Neuronal stem cell (in vitro differentiated cells): ENCODE data around the gene LIN7C.
A peak's percentile ranks its signal among the peaks of the same experiment; 100 is the strongest.

Experiments used
- DNase-seq: peaks from one replicate; pipeline ENCODE4 v3.0.0-alpha.2; 2013; ENCODE audit warnings: low spot score
- H2AFZ ChIP-seq: one replicate; pipeline ENCODE4 v1.6.1; 2013; ENCODE audit warnings: mild to moderate bottlenecking, low read length, inconsistent platforms
- H2AK5ac ChIP-seq: 2 replicates; pipeline ENCODE4 v1.6.1; 2013; ENCODE audit warnings: low read depth, mild to moderate bottlenecking, inconsistent platforms, low read length, moderate library complexity, mixed read lengths
- H2BK120ac ChIP-seq: 2 replicates; pipeline ENCODE4 v1.6.1; 2013; ENCODE audit warnings: low read depth, mild to moderate bottlenecking, inconsistent platforms, low read length, moderate library complexity, mixed read lengths
- H2BK12ac ChIP-seq: one replicate; pipeline ENCODE4 v1.6.1; 2013; ENCODE audit warnings: low read length, inconsistent platforms
- H2BK15ac ChIP-seq: 2 replicates; pipeline ENCODE4 v1.6.1; 2013; ENCODE audit warnings: mild to moderate bottlenecking, low read length, inconsistent platforms, mixed read lengths
- H2BK5ac ChIP-seq: one replicate; pipeline ENCODE4 v1.6.1; 2013; ENCODE audit warnings: inconsistent platforms, mild to moderate bottlenecking, low read length, moderate library complexity
- H3K14ac ChIP-seq: one replicate; pipeline ENCODE4 v1.6.1; 2013; ENCODE audit warnings: low read length, inconsistent platforms
- H3K18ac ChIP-seq: 2 replicates; pipeline ENCODE4 v1.6.1; 2013; ENCODE audit warnings: low read length, inconsistent platforms
- H3K23ac ChIP-seq: 2 replicates; pipeline ENCODE4 v1.6.1; 2013; ENCODE audit warnings: low read depth, mild to moderate bottlenecking, mixed read lengths, low read length, inconsistent platforms; ENCODE audit not compliant: poor library complexity
- H3K27ac ChIP-seq: replicated peaks from 3 replicates; pipeline ENCODE4 v1.5.1; 2013; ENCODE audit warnings: low read length, inconsistent platforms
- H3K27me3 ChIP-seq, 3 experiments: 2 replicates each; pipeline ENCODE4 v1.6.1; 2013; ENCODE audit warnings: low read length in 3 of 3, mild to moderate bottlenecking in 2 of 3, inconsistent platforms in 1 of 3, low read depth in 1 of 3, mixed read lengths in 1 of 3, moderate library complexity in 1 of 3; ENCODE audit not compliant: control insufficient read depth in 3 of 3, insufficient read depth in 3 of 3
- H3K36me3 ChIP-seq, 2 donors: replicated peaks in 1 of 2; 2 replicates each; pipeline ENCODE4 v1.6.1; 2013; ENCODE audit warnings: low read length in 2 of 2; ENCODE audit not compliant: control insufficient read depth in 2 of 2, insufficient read depth in 2 of 2
- H3K4ac ChIP-seq: 2 replicates; pipeline ENCODE4 v1.6.1; 2013; ENCODE audit warnings: inconsistent platforms, mild to moderate bottlenecking, low read length, moderate library complexity
- H3K4me1 ChIP-seq, 2 donors: 1 replicate in 1 of 2; 2 replicates in 1 of 2; pipeline ENCODE4 v1.6.1; 2013; ENCODE audit warnings: low read length in 2 of 2, low read depth in 1 of 2; ENCODE audit not compliant: control insufficient read depth in 2 of 2, insufficient read depth in 1 of 2
- H3K4me2 ChIP-seq: one replicate; pipeline ENCODE4 v1.6.1; 2013; ENCODE audit warnings: mild to moderate bottlenecking, low read length, inconsistent platforms; ENCODE audit not compliant: insufficient read depth, poor library complexity, severe bottlenecking
- H3K4me3 ChIP-seq, 2 donors: 2 replicates each; pipeline ENCODE4 v1.5.1; 2013; ENCODE audit warnings: low read length in 2 of 2, mild to moderate bottlenecking in 2 of 2, inconsistent platforms in 1 of 2, moderate library complexity in 1 of 2
- H3K79me1 ChIP-seq: one replicate; pipeline ENCODE4 v1.6.1; 2013; ENCODE audit warnings: low read depth, mild to moderate bottlenecking, inconsistent platforms, low read length, moderate library complexity
- H3K9ac ChIP-seq: one replicate; pipeline ENCODE4 v1.6.1; 2013; ENCODE audit warnings: mild to moderate bottlenecking, low read depth, low read length, inconsistent platforms; ENCODE audit not compliant: poor library complexity
- H3K9me3 ChIP-seq, 2 donors: replicated peaks in 1 of 2; 2 replicates each; pipeline versions ENCODE3 to v1.6.1; 2013; ENCODE audit warnings: low read length in 2 of 2, mild to moderate bottlenecking in 2 of 2, inconsistent platforms in 1 of 2, low read depth in 1 of 2, mixed read lengths in 1 of 2, moderate library complexity in 1 of 2; ENCODE audit not compliant: control insufficient read depth in 2 of 2, insufficient read depth in 1 of 2
- H4K8ac ChIP-seq: one replicate; pipeline ENCODE4 v1.6.1; 2013; ENCODE audit warnings: low read depth, mild to moderate bottlenecking, inconsistent platforms, low read length, moderate library complexity
- H4K91ac ChIP-seq: one replicate; pipeline ENCODE4 v1.6.1; 2013; ENCODE audit warnings: low read length, low read depth, mild to moderate bottlenecking, inconsistent platforms; ENCODE audit not compliant: poor library complexity
- whole genome bisulfite sequencing, 2 donors: extraction: QIAGEN DNeasy Blood & Tissue Kit; methylation state at CpG; one replicate each; pipeline ENCODE4 v1.1.7; 2013; ENCODE audit warnings: missing lambda C conversion rate in 2 of 2, mixed read lengths in 1 of 2; ENCODE audit not compliant: insufficient read length in 2 of 2, insufficient replicate concordance in 1 of 2; ENCODE audit errors: extremely low coverage in 2 of 2; 5-methylcytosine and 5-hydroxymethylcytosine counted together

The LIN7C gene

DNA sequence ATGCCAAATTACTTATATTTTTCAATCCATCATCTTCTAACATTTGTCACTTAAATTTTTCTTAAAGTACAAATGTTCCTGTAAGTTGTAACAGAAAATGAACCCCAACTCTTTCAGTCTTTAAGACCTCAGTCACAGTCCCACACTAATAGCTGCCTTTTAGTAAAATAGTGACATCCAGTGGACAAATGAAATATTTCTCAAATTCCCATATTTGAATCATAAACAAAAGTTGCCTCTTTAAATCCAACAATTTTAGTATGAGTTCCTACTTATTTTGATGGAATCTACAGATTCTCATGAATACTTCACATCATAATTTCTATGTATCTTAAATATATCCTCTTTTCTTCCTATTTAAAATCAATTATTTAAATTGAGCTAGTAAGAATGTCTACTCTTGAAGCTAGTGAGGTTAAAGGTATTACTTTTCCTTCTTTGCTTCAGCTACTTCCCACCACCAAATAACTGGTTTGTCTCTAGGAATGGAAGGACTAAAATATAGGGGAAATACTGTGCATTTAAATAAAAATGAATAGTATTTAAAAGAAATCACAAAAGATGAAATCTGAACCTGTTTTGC lies 9.2 kb downstream of the LIN7C start:
- Histone ChIP-seq H3K4me1 (no peaks in the 10 kb centered on the region), H3K23ac (no peak overlapping the region), H3K18ac (no peak overlapping the region), H3K9ac (no peak overlapping the region), H3K27ac (no peak overlapping the region), H3K14ac (no peak overlapping the region), H2BK15ac (no peak overlapping the region), H2BK12ac (no peak overlapping the region), H3K9me3 (no peaks in the 10 kb centered on the region), H2BK120ac (no peak overlapping the region), H2AFZ (no peak overlapping the region), H3K79me1 (no peaks in the 10 kb centered on the region), H3K4me2 (no peak overlapping the region), H3K36me3 (peaks cover 5 to 94% of the 10 kb centered on the region in 2 donors), H4K8ac (no peak overlapping the region), H3K4me3 (no peak overlapping the region), H3K4ac (no peak overlapping the region), H2AK5ac (no peak overlapping the region), H2BK5ac (no peak overlapping the region), H4K91ac (no peak overlapping the region), H3K27me3 (no peaks in the 10 kb centered on the region)
- DNase-seq = no peak

GRCh38 chr11:27496461-27496860 lies 10.1 kb downstream of the LIN7C start:
- no peak overlapping the region for H3K4me2 ChIP-seq
- no peak overlapping the region for H3K18ac ChIP-seq
- H3K79me1 ChIP-seq = no peaks in the 10 kb centered on the region
- H2BK12ac ChIP-seq = no peak overlapping the region
- H2BK120ac ChIP-seq = no peak overlapping the region
- no peak overlapping the region for H3K27ac ChIP-seq
- no peak for DNase-seq
- no CpG with 5 or more reads among the region's 1 CpG for WGBS, 2 donors
- H2BK15ac ChIP-seq = no peak overlapping the region
- no peak overlapping the region for H4K91ac ChIP-seq
- peaks cover 9 to 94% of the 10 kb centered on the region in 2 donors for H3K36me3 ChIP-seq
- H3K4me1 ChIP-seq = no peaks in the 10 kb centered on the region
- H2AFZ ChIP-seq = no peak overlapping the region
- H3K4ac ChIP-seq = no peak overlapping the region
- H2AK5ac ChIP-seq = no peak overlapping the region
- no peak overlapping the region for H3K9ac ChIP-seq
- H2BK5ac ChIP-seq = no peak overlapping the region
- no peak overlapping the region for H3K4me3 ChIP-seq
- no peaks in the 10 kb centered on the region for H3K27me3 ChIP-seq
- H4K8ac ChIP-seq = no peak overlapping the region
- no peaks in the 10 kb centered on the region for H3K9me3 ChIP-seq
- H3K14ac ChIP-seq = no peak overlapping the region
- no peak overlapping the region for H3K23ac ChIP-seq

GRCh38 chr11:27495710-27496300 lies 10.8 kb downstream of the LIN7C start:
- Histone ChIP-seq H3K27me3 (no peaks in the 10 kb centered on the region), H2AK5ac (no peak overlapping the region), H3K14ac (no peak overlapping the region), H4K91ac (no peak overlapping the region), H2BK15ac (no peak overlapping the region), H2BK5ac (no peak overlapping the region), H3K9ac (no peak overlapping the region), H3K79me1 (no peaks in the 10 kb centered on the region), H2AFZ (no peak overlapping the region), H3K18ac (no peak overlapping the region), H4K8ac (no peak overlapping the region), H2BK120ac (no peak overlapping the region), H3K4me1 (no peaks in the 10 kb centered on the region), H2BK12ac (no peak overlapping the region), H3K4me2 (no peak overlapping the region), H3K27ac (no peak overlapping the region), H3K4me3 (no peak overlapping the region), H3K36me3 (peaks cover 15 to 94% of the 10 kb centered on the region in 2 donors), H3K4ac (no peak overlapping the region), H3K9me3 (no peaks in the 10 kb centered on the region), H3K23ac (no peak overlapping the region)
- DNase-seq = no peak
- no CpG with 5 or more reads among the region's 1 CpG for WGBS, 2 donors

DNA sequence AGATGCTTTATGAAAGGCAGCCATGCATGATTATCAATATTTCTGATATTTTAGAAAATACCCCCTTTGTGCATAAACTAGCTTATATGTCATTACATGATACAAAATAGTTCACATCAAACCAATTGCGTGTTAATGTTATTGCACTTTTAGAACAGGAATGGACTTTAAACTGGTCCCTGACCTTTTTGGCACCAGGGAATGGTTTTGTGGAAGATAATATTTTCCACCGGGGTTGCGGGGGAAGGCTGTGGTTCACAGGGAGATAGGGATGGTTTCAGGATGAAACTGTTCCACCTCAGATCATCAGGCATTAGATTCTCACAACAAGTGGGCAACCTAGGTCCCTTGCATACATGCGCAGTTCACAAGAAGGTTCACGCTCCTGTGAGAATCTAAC lies 17.5 kb downstream of the LIN7C start:
- Histone ChIP-seq H4K8ac (no peak overlapping the region), H3K27ac (no peak overlapping the region), H2BK15ac (no peak overlapping the region), H2AK5ac (no peak overlapping the region), H3K36me3 (peaks cover 16 to 46% of the 10 kb centered on the region in 2 donors), H2BK12ac (no peak overlapping the region), H3K4me1 (no peaks in the 10 kb centered on the region), H3K9me3 (peaks cover 5 to 17% of the 10 kb centered on the region in 2 donors), H2BK5ac (no peak overlapping the region), H2AFZ (no peak overlapping the region), H4K91ac (no peak overlapping the region), H2BK120ac (no peak overlapping the region), H3K4me3 (peak overlapping the region in 1 of 2 donors; percentile 50), H3K4me2 (no peak overlapping the region), H3K27me3 (no peaks in the 10 kb centered on the region), H3K4ac (no peak overlapping the region), H3K79me1 (no peaks in the 10 kb centered on the region), H3K9ac (no peak overlapping the region), H3K14ac (no peak overlapping the region), H3K23ac (no peak overlapping the region), H3K18ac (no peak overlapping the region)
- no CpG with 5 or more reads among the region's 5 CpGs for WGBS, 2 donors
- DNase-seq = no peak
